GM10248 (cell line): ENCODE results near the gene SYNJ2.

Source experiments
- CTCF ChIA-PET: fragments of 300-600 bp; sonication (Branson Sonifier 250); formaldehyde crosslinking; extraction: SDS; loops from one replicate; lab custom pipeline; 2021; ENCODE audit warnings: antibody characterized with exemption; lab: Yijun Ruan, JAX
- POLR2A ChIA-PET: fragments of 350-650 bp; sonication (Branson Sonifier 250); formaldehyde crosslinking; extraction: SDS; loops from one replicate; lab custom pipeline; 2020; ENCODE audit warnings: antibody characterized with exemption; lab: Yijun Ruan, JAX
- DNase-seq: peaks from one replicate; pipeline ENCODE4 v3.0.0; 2012; ENCODE audit errors: extremely low spot score
- CTCF ChIP-seq: IDR thresholded peaks from 2 replicates; pipeline ENCODE4 v1.5.1; 2012; ENCODE audit warnings: mild to moderate bottlenecking, low read depth; ENCODE audit errors: extremely low read depth, missing control alignments, control extremely low read depth

SYNJ2 gene

GRCh38 chr6:157990321-157991066 is 8.8 kb downstream of the SYNJ2 start:
- ChIA-PET CTCF (interaction anchor here (2.4 kb wide), 1 partner anchor 36 kb away, joined by 6 read pairs; no protein-coding TSS in a partner anchor), POLR2A (no interaction called here)
- no peak for DNase-seq

GRCh38 chr6:157991067-157991432 is 9.4 kb downstream of the SYNJ2 start:
- TF ChIP-seq CTCF = no peak
- no peak for DNase-seq
- ChIA-PET POLR2A (no interaction called here), CTCF (interaction anchor here (2.4 kb wide), 1 partner anchor 35 kb away, joined by 6 read pairs; no protein-coding TSS in a partner anchor)

More at GRCh38 chr6:157990321-157991066, 8.8 kb downstream of the SYNJ2 start:
- no peak for TF ChIP-seq CTCF

- TF ChIP-seq CTCF = no peak
- ChIA-PET POLR2A (no interaction called here), CTCF (interaction anchor here (1.2 kb wide), 2 partner anchors 10 to 33 kb away, joined by 3 to 4 read pairs; no protein-coding TSS in a partner anchor)
- DNase-seq = no peak
Measured at GRCh38 chr6:157993076-157993475, 11.4 kb downstream of the SYNJ2 start.

- CTCF ChIA-PET = interaction anchor here (1.1 to 1.7 kb wide), 5 partner anchors 11 to 78 kb away, joined by 3 to 8 read pairs (median 3); no protein-coding TSS in a partner anchor
- POLR2A ChIA-PET = no interaction called here
- TF ChIP-seq CTCF = no peak
- no peak for DNase-seq
Measured at GRCh38 chr6:157994125-157994795, 12.6 kb downstream of the SYNJ2 start.

GRCh38 chr6:157995458-157995857 is 13.8 kb downstream of the SYNJ2 start:
- no peak for DNase-seq
- no peak for TF ChIP-seq CTCF
- POLR2A ChIA-PET = no interaction called here
- CTCF ChIA-PET = interaction anchor here (1.0 to 1.7 kb wide), 5 partner anchors 10 to 35 kb away, joined by 3 to 8 read pairs (median 5); no protein-coding TSS in a partner anchor

GRCh38 chr6:157996201-157996712 is 14.6 kb downstream of the SYNJ2 start:
- no peak for TF ChIP-seq CTCF
- DNase-seq = no peak
- ChIA-PET POLR2A (no interaction called here), CTCF (interaction anchor here (1.4 kb wide), 1 partner anchor 34 kb away, joined by 5 read pairs; no protein-coding TSS in a partner anchor)
